ENCODE results near the gene CDK5. TPM values are rescaled to one million over a fixed set of nuclear protein-coding genes. Genes with fewer than 3 reads are reported as not detected.

Gene CDK5
- total and polyA plus RNA-seq, 9 of the 15 experiments (the other 6 are each of a cell fraction or from before 2014, with no cell fraction given), result 3.2 to 38.0 (median 27.5) TPM

DNA sequence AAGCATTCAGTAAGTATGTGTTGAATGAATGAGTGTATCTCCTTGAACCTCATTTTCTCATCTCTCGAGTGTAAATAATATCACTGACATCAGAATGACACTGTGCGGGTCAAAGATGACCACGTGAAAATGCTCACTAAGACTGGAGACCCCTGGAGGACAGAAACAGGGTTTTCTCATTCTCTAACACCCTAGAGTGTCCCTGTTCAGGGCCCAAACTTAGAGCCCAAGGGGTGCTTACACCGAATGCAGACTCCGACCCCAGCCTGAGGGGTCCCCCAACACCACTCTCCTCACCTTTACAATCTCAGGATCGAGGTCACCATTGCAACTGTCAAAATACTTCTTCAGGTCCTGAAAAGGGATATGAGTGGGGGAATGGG is 1.4 kb downstream of the CDK5 start (continued):
- TF ChIP-seq, protein P1, sequence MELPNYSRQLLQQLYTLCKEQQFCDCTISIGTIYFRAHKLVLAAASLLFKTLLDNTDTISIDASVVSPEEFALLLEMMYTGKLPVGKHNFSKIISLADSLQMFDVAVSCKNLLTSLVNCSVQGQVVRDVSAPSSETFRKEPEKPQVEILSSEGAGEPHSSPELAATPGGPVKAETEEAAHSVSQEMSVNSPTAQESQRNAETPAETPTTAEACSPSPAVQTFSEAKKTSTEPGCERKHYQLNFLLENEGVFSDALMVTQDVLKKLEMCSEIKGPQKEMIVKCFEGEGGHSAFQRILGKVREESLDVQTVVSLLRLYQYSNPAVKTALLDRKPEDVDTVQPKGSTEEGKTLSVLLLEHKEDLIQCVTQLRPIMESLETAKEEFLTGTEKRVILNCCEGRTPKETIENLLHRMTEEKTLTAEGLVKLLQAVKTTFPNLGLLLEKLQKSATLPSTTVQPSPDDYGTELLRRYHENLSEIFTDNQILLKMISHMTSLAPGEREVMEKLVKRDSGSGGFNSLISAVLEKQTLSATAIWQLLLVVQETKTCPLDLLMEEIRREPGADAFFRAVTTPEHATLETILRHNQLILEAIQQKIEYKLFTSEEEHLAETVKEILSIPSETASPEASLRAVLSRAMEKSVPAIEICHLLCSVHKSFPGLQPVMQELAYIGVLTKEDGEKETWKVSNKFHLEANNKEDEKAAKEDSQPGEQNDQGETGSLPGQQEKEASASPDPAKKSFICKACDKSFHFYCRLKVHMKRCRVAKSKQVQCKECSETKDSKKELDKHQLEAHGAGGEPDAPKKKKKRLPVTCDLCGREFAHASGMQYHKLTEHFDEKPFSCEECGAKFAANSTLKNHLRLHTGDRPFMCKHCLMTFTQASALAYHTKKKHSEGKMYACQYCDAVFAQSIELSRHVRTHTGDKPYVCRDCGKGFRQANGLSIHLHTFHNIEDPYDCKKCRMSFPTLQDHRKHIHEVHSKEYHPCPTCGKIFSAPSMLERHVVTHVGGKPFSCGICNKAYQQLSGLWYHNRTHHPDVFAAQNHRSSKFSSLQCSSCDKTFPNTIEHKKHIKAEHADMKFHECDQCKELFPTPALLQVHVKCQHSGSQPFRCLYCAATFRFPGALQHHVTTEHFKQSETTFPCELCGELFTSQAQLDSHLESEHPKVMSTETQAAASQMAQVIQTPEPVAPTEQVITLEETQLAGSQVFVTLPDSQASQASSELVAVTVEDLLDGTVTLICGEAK (IDR thresholded peaks at IDR 0.05), result no peak
- TF ChIP-seq, protein P1 (CRISPR knock-in tag; IDR thresholded peaks at IDR 0.05), result no peak
- TF ChIP-seq ZNF311 (CRISPR knock-in tag; IDR thresholded peaks at IDR 0.05) (no peak), JUND (IDR thresholded peaks at IDR 0.05; ENCODE audit: borderline replicate concordance, low read depth, low read length) (0 out of 2 replicates have a peak, but pooled peaks have one; percentile 32), JUND (tag; IDR thresholded peaks at IDR 0.05; ENCODE audit: borderline replicate concordance, low read depth, low read length) (peak; percentile 48; the same call in 1 of the 3 replicates), HNRNPK (IDR thresholded peaks at IDR 0.05; ENCODE audit: low read depth, low read length, poor library complexity, severe bottlenecking) (no peak), MEF2D (tag; conservative IDR thresholded peaks at IDR 0.05; ENCODE audit: low read depth) (no peak), TSC22D4 (tag; IDR thresholded peaks at IDR 0.05) (no peak), NR4A1 (CRISPR knock-in tag; IDR thresholded peaks at IDR 0.05) (no peak), NR4A1 (tag; IDR thresholded peaks at IDR 0.05) (no peak), HDAC2 (IDR thresholded peaks at IDR 0.05) (no peak), POLR3G (IDR thresholded peaks at IDR 0.05; ENCODE audit: extremely low read depth, insufficient read length, insufficient replicate concordance) (no peak), TBL1XR1 (IDR thresholded peaks at IDR 0.05; ENCODE audit: low read length in 2 of 2) (no peak), NONO (IDR thresholded peaks at IDR 0.05; ENCODE audit: low read depth in 2 of 2, low read length in 1 of 2) (no peak), SRSF3 (IDR thresholded peaks at IDR 0.05; ENCODE audit: insufficient read depth, low read length) (no peak), MYBL2 (IDR thresholded peaks at IDR 0.05; ENCODE audit: low read depth) (no peak), MYBL2 (CRISPR knock-in tag; IDR thresholded peaks at IDR 0.05; ENCODE audit: borderline replicate concordance) (no peak)
- TF ChIP-seq, protein P2, sequence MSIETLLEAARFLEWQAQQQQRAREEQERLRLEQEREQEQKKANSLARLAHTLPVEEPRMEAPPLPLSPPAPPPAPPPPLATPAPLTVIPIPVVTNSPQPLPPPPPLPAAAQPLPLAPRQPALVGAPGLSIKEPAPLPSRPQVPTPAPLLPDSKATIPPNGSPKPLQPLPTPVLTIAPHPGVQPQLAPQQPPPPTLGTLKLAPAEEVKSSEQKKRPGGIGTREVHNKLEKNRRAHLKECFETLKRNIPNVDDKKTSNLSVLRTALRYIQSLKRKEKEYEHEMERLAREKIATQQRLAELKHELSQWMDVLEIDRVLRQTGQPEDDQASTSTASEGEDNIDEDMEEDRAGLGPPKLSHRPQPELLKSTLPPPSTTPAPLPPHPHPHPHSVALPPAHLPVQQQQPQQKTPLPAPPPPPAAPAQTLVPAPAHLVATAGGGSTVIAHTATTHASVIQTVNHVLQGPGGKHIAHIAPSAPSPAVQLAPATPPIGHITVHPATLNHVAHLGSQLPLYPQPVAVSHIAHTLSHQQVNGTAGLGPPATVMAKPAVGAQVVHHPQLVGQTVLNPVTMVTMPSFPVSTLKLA (conservative IDR thresholded peaks at IDR 0.05), result no peak
- TF ChIP-seq, protein P3, sequence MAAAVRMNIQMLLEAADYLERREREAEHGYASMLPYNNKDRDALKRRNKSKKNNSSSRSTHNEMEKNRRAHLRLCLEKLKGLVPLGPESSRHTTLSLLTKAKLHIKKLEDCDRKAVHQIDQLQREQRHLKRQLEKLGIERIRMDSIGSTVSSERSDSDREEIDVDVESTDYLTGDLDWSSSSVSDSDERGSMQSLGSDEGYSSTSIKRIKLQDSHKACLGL (CRISPR knock-in tag; IDR thresholded peaks at IDR 0.05; ENCODE audit: borderline replicate concordance, poor library complexity, severe bottlenecking), result no peak

All from K562 (cell line).